HCT116 (cell line): ENCODE results near the gene FOXS1. TPM values are rescaled to one million over a fixed set of nuclear protein-coding genes. Genes with fewer than 3 reads are reported as not detected.

Source experiments
- ATF3 ChIP-seq: IDR thresholded peaks from 2 replicates; pipeline ENCODE4 v1.6.1; 2012
- CBX3 ChIP-seq: IDR thresholded peaks from 2 replicates; pipeline ENCODE4 v1.6.1; 2012; ENCODE audit warnings: low read depth
- EZH2 ChIP-seq: fragments of 200-600 bp; sonication (generic); IDR thresholded peaks from 2 replicates; pipeline ENCODE4 v1.6.1; 2017; ENCODE audit warnings: antibody characterized with exemption, mixed run types
- POLR2A ChIP-seq: IDR thresholded peaks from 2 replicates; pipeline ENCODE4 v1.7.0; 2011; ENCODE audit warnings: borderline replicate concordance; ENCODE audit not compliant: insufficient read depth, insufficient read length; ENCODE audit errors: extremely low read depth
- REST ChIP-seq: IDR thresholded peaks from 2 replicates; pipeline ENCODE4 v1.6.1; 2012; ENCODE audit warnings: low read depth
- SP1 ChIP-seq: IDR thresholded peaks from 2 replicates; pipeline ENCODE4 v1.6.1; 2012; ENCODE audit warnings: low read depth
- TCF7L2 ChIP-seq: IDR thresholded peaks from 2 replicates; pipeline ENCODE4 v1.7.0; 2011; ENCODE audit warnings: borderline replicate concordance, inconsistent platforms; ENCODE audit not compliant: insufficient read depth, insufficient read length; ENCODE audit errors: extremely low read depth
- YY1 ChIP-seq: IDR thresholded peaks from 2 replicates; pipeline ENCODE4 v1.6.1; 2011; ENCODE audit warnings: low read length, low read depth, moderate library complexity, mild to moderate bottlenecking; ENCODE audit not compliant: insufficient replicate concordance; ENCODE audit errors: extremely low read depth
- ZBTB33 ChIP-seq: IDR thresholded peaks from 2 replicates; pipeline ENCODE4 v1.6.1; 2011; ENCODE audit warnings: mild to moderate bottlenecking, low read length, moderate library complexity; ENCODE audit not compliant: insufficient replicate concordance; ENCODE audit errors: extremely low read depth
- ZFX ChIP-seq: fragments of 450-650 bp; IDR thresholded peaks from 2 replicates; pipeline ENCODE4 v1.6.1; 2017
- total RNA-seq: library from RNA; stranded (reverse); gene quantifications from one replicate; pipeline ENCODE4 v1.2.1, GENCODE V29; 2021; ENCODE audit not compliant: unreplicated experiment

Gene FOXS1
- total RNA-seq, 1 experiment from 2014 or later: not detected

- no peak for TF ChIP-seq REST
- no peak for TF ChIP-seq TCF7L2
- TF ChIP-seq POLR2A: no peak
- no peak for TF ChIP-seq ZFX
- TF ChIP-seq SP1: no peak
- TF ChIP-seq CBX3: no peak
- no peak for TF ChIP-seq YY1
- no peak for TF ChIP-seq ZBTB33
- TF ChIP-seq ATF3: no peak
- no peak for TF ChIP-seq EZH2
These were observed 27.9 kb downstream of the FOXS1 start (continued) for GRCh38 chr20:31817461-31817860.
